HT1080 (cell line): Measurements from ENCODE around the gene LRRC70. TPM values are rescaled to one million over a fixed set of nuclear protein-coding genes. Genes with fewer than 3 reads are reported as not detected.
"Not testable (repeated sequence)": the region's sequence is repeated elsewhere in the genome, so short reads cannot be mapped to it uniquely, and the experiment has no call there.

Source experiments
- DNase-seq: peaks from one replicate; pipeline ENCODE4 v3.0.0-alpha.2; 2015; ENCODE audit warnings: low read depth
- total RNA-seq: library from RNA; depleted of rRNA; stranded (reverse); fragments of >200 nt; shearing (Covaris generic); gene quantifications from 2 replicates; pipeline ENCODE4 v1.2.3, GENCODE V29; 2014; rRNA removed

LRRC70 gene
- total RNA-seq, 1 experiment from 2014 or later, result 0.13 TPM

DNA sequence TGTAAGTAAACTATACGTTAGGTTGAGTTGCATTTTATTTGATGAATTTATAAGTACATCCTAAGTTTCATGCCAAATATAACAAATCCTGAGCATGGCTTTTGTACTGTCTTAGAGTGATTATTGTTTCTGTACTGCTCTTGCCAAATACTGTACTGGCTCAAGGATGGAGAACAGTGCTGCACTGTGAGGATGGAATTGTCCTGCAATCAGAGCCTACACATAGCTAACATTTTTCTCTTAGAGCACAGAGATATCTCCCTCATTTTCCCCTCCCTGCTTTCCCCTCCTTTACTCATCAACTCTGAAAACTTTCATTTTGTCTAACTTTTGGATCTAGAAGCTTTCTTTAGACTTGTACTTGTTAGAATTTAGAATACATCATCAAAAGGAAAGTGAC, 28.3 kb downstream of the LRRC70 start:
- DNase-seq, result no peak

DNA sequence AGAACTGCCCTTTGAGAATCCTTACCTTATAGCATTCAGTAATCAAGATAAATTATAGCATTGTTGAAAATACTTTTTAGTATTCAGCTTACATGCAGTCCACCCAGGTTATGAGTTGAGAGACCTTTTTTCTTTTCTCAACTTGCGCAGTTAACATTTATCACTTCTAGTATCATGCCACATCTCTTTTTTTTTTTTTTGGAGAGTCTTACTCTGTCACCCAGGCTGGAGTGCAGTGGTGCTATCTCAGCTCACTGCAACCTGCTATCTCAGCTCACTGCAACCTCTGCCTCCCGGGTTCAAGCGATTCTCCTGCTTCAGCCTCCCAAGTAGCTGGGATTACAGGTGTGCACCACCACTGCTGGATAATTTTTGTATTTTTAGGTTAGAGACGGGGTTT, 29.0 kb downstream of the LRRC70 start:
- no peak for DNase-seq

DNA sequence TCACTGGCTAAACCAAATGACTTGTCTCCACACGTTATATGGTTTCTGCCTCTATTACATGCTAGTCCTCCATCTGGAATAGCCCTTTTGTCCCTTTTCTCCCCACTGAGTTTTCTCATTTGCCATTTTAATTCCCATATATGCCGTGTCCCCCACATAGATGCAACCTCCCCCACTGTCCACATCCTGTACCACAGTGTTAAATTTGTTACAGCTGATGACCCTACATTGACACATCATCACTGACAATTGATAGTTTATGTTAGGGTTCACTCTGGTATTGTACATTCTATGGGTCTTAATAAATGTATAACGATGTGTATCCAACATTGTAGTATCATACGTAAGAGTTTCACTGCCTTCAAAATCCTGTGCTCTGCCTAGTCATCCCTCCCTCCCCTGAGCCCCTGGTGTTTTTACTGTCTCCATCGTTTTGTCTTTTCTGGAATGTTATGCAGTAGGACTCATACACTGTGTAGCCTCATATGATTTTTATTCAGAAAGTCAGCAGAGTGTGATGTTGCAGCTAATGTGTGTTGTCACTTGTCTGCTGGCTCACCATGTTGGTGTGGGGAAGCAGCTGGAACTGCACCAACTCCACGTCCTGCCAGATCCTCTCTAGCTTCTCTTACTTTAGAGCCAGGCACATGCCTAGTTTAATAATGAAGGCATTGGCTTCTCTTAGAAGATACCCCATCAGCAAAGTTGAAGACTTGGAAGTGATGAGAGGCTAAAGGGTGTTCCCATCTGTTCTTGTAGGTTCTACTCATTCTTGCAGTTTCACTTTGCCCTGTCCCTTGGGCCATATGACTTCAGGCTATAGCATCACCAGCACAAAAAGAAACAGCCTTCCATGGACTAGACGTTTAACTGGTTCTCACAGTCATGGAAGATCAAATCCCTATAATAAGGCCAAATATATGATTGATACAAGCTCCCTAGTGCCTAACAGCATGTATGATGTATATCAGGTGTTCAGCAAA, 30.2 kb downstream of the LRRC70 start:
- DNase-seq, result no peak

DNA sequence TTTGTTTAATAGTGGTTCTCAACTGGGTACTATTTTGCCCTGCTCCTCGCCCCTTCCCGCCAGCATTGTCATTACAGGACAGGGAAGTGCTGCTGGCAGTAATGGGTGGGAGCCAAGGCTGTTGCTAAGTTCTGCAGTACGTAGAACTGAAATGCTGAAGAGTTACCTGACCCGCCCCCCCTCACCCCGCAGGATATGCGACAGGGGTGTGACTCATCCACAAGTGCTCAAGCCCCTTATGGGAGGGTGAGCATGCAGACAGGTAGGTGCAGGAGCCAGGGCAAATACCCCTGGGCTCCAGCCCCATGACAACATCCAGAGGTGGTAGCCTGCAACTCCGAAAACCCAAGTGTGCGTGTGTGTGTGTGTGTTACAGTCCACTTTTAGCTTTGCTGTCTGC, 35.7 kb downstream of the LRRC70 start:
- DNase-seq, result no peak

GRCh38 chr5:62616615-62617277, 38.1 kb downstream of the LRRC70 start:
- DNase-seq, result no peak

DNA sequence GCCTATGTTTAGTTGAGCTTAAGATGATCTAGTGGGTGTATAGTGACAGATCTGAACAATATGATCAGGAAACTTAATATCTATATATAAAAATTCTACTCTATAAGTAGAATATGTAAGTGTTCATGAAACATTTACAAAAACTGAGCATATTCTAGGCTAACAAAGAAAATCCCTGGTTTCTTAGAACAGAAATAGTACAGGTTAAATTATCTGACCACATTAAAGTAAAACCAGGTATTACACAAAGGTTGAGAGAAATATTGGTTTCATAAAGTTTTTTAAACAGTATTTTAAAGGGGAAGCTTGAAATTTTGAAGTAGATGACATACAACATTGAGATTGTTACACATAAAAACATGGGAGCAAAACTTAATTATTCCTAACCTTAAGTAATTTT, 39.3 kb downstream of the LRRC70 start:
- no peak for DNase-seq

GRCh38 chr5:62620761-62621160, 42.1 kb downstream of the LRRC70 start:
- DNase-seq, result no peak

- DNase-seq, result no peak
Observed at GRCh38 chr5:62621280-62621679, 42.7 kb downstream of the LRRC70 start.

GRCh38 chr5:62623271-62623670, 44.7 kb downstream of the LRRC70 start:
- no peak for DNase-seq

- not testable (repeated sequence) for DNase-seq
Observed at GRCh38 chr5:62624436-62624835, 45.8 kb downstream of the LRRC70 start.

DNA sequence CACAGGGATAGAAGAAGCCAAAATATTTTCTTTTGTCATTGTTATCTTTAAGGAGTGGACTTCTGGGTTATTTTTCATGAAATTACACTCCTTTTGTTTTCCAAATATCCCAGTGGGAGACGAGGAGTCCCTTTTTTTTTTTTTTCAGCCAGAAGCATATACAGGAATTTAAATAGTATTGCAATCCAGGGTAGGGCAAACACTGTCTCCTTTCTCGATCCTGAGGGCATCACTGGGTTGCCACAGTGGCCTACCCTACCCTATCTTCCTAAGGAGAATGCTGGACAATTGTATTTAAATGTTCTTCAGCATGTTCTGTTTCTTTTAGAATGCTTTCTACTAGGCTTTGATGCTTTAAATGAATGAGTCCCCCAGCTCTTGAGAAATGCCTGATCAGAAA, 47.9 kb downstream of the LRRC70 start:
- no peak for DNase-seq

GRCh38 chr5:62627121-62627520, 48.5 kb downstream of the LRRC70 start:
- DNase-seq, result no peak

GRCh38 chr5:62627901-62628300, 49.3 kb downstream of the LRRC70 start:
- DNase-seq, result no peak

Other genes starting within 250 kb of the LRRC70 start
- gene DIMT1, start 174.9 kb upstream of the LRRC70 start, total RNA-seq, result 82.7 and 116 TPM in 2 replicates
- gene IPO11, start 166.1 kb upstream of the LRRC70 start, total RNA-seq, result 23.4 and 24.7 TPM in 2 replicates